GM19438 (cell line): Measurements from ENCODE around the gene GCLM.
"Not testable (repeated sequence)": the region's sequence is repeated elsewhere in the genome, so short reads cannot be mapped to it uniquely, and the experiment has no call there.

Experiments used
- ATAC-seq: cut with Tn5 transposase; IDR thresholded peaks from one replicate; pipeline ENCODE4 v1.9.1; 2021; ENCODE audit warnings: low read depth; ENCODE audit not compliant: unreplicated experiment

GCLM gene

GRCh38 chr1:93909146-93910050, at the start of gene GCLM:
GCLM (minus strand) TSS chr1:93909430; CDS start chr1:93909163, 267 bp downstream.
- peak; percentile 96 for ATAC-seq

GRCh38 chr1:93958726-93959100, 49.5 kb upstream of the GCLM start:
- ATAC-seq, result no peak

- ATAC-seq, result no peak
Measured at GRCh38 chr1:93958032-93958725, 48.9 kb upstream of the GCLM start.

GRCh38 chr1:93955765-93956164, 46.5 kb upstream of the GCLM start:
- ATAC-seq, result no peak

- not testable (repeated sequence) for ATAC-seq
Measured at GRCh38 chr1:93947002-93947686, 37.9 kb upstream of the GCLM start.

GRCh38 chr1:93938461-93939145, 29.4 kb upstream of the GCLM start:
- ATAC-seq, result no peak

- no peak for ATAC-seq
Measured at GRCh38 chr1:93937997-93938396, 28.8 kb upstream of the GCLM start.

- ATAC-seq, result no peak
Measured at GRCh38 chr1:93925206-93925605, 16.0 kb upstream of the GCLM start.

- no peak for ATAC-seq
Measured at GRCh38 chr1:93919780-93920179, 10.6 kb upstream of the GCLM start.

GRCh38 chr1:93917302-93917701, 8.1 kb upstream of the GCLM start:
- ATAC-seq, result no peak

GRCh38 chr1:93910880-93911279, 1.6 kb upstream of the GCLM start:
- not testable (repeated sequence) for ATAC-seq

- no peak for ATAC-seq
Measured at GRCh38 chr1:93910305-93910704, 1.1 kb upstream of the GCLM start.

- ATAC-seq, result peak; percentile 40
Measured at GRCh38 chr1:93908394-93909145, 660 bp downstream of the GCLM start.

- ATAC-seq, result no peak
Measured at GRCh38 chr1:93907718-93908117, 1.5 kb downstream of the GCLM start.

GRCh38 chr1:93906480-93906879, 2.8 kb downstream of the GCLM start:
- no peak for ATAC-seq

- no peak for ATAC-seq
Measured at GRCh38 chr1:93905734-93906133, 3.5 kb downstream of the GCLM start.

- ATAC-seq, result no peak
Measured at GRCh38 chr1:93905051-93905450, 4.2 kb downstream of the GCLM start.

- ATAC-seq, result no peak
Measured at GRCh38 chr1:93904228-93904627, 5.0 kb downstream of the GCLM start.

GRCh38 chr1:93900723-93901504, 8.3 kb downstream of the GCLM start:
- no peak for ATAC-seq
